ENCODE data around the gene AQP12A. TPM values are rescaled to one million over a fixed set of nuclear protein-coding genes. Genes with fewer than 3 reads are reported as not detected.

Gene AQP12A
- total RNA-seq: not detected in 2 replicates

GRCh38 chr2:240691631-240692420, at the start of gene AQP12A:
TSS of gene AQP12A (plus strand) at chr2:240691866. CDS start at chr2:240691914, 48 bp downstream.

GRCh38 chr2:240682431-240683224, 9.0 kb upstream of the AQP12A start, which contains the start of gene AQP12B:
TSS of gene AQP12B (minus strand) at chr2:240682885. CDS start at chr2:240682837, 48 bp downstream.

Other genes starting within 250 kb of the AQP12A start
- gene ANKMY1, start 133.9 kb upstream of the AQP12A start, total RNA-seq: 5.7 and 7.4 TPM in 2 replicates
- gene DUSP28, start 131.5 kb upstream of the AQP12A start, total RNA-seq: 2.4 and 6.6 TPM in 2 replicates
- gene RNPEPL1, start 123.4 kb upstream of the AQP12A start, total RNA-seq: 94.2 and 168 TPM in 2 replicates
- 29.0 and 29.8 TPM in 2 replicates for gene CAPN10, start 105.1 kb upstream of the AQP12A start, total RNA-seq
- 0.25 and 0.33 TPM in 2 replicates for gene GPR35, start 66.4 kb upstream of the AQP12A start, total RNA-seq
- gene AQP12B, start 9.0 kb upstream of the AQP12A start, total RNA-seq: not detected in 2 replicates
- 2.6 and 4.9 TPM in 2 replicates for gene KIF1A, start 128.4 kb downstream of the AQP12A start, total RNA-seq
- gene AGXT, start 177.0 kb downstream of the AQP12A start, total RNA-seq: not detected in 2 replicates
- gene MAB21L4, start 204.3 kb downstream of the AQP12A start, total RNA-seq: not detected in 2 replicates
- not detected in 2 replicates for gene CROCC2, start 214.5 kb downstream of the AQP12A start, total RNA-seq

All from mesangial cell (primary cell).